Mesendoderm (in vitro differentiated cells): Measurements from ENCODE around the gene DNAH7.

Source experiments
- DNase-seq: peaks from one replicate; pipeline ENCODE4 v3.0.0; 2013
- H2AK5ac ChIP-seq: 2 replicates; pipeline ENCODE4 v1.6.1; 2013; ENCODE audit warnings: low read length, inconsistent platforms
- H2BK120ac ChIP-seq: 2 replicates; pipeline ENCODE4 v1.6.1; 2013; ENCODE audit warnings: low read depth, mild to moderate bottlenecking, low read length, moderate library complexity, mixed read lengths
- H2BK15ac ChIP-seq: replicated peaks from 2 replicates; pipeline ENCODE4 v1.6.1; 2013; ENCODE audit warnings: low read depth, mild to moderate bottlenecking, moderate library complexity
- H2BK5ac ChIP-seq: 2 replicates; pipeline ENCODE4 v1.6.1; 2013; ENCODE audit warnings: low read length, inconsistent platforms
- H3K18ac ChIP-seq: 2 replicates; pipeline ENCODE4 v1.6.1; 2013; ENCODE audit warnings: mild to moderate bottlenecking, low read length, mixed read lengths
- H3K23ac ChIP-seq: one replicate; pipeline ENCODE4 v1.6.1; 2013; ENCODE audit warnings: low read length
- H3K27ac ChIP-seq: 2 replicates; pipeline ENCODE4 v1.5.1; 2013; ENCODE audit warnings: low read depth, mild to moderate bottlenecking, inconsistent platforms, low read length, moderate library complexity
- H3K27me3 ChIP-seq: 2 replicates; pipeline ENCODE4 v1.6.1; 2013; ENCODE audit warnings: low read length, control low read depth, mild to moderate bottlenecking, inconsistent platforms; ENCODE audit not compliant: insufficient read depth, poor library complexity
- H3K36me3 ChIP-seq: 2 replicates; pipeline ENCODE4 v1.6.1; 2013; ENCODE audit warnings: low read length, inconsistent platforms; ENCODE audit not compliant: control insufficient read depth, insufficient read depth
- H3K4ac ChIP-seq: one replicate; pipeline ENCODE4 v1.6.1; 2013; ENCODE audit warnings: low read depth, mild to moderate bottlenecking, low read length, moderate library complexity
- H3K4me1 ChIP-seq: 2 replicates; pipeline ENCODE4 v1.6.1; 2013; ENCODE audit warnings: low read depth, low read length, inconsistent platforms; ENCODE audit not compliant: control insufficient read depth
- H3K4me2 ChIP-seq: 2 replicates; pipeline ENCODE4 v1.6.1; 2013; ENCODE audit warnings: low read length
- H3K4me3 ChIP-seq: 2 replicates; pipeline ENCODE4 v1.5.1; 2013; ENCODE audit warnings: mild to moderate bottlenecking, low read length
- H3K56ac ChIP-seq: one replicate; pipeline ENCODE4 v1.6.1; 2013; ENCODE audit warnings: low read length
- H3K79me1 ChIP-seq: 2 replicates; pipeline ENCODE4 v1.6.1; 2013; ENCODE audit warnings: low read length, inconsistent platforms
- H3K79me2 ChIP-seq: 2 replicates; pipeline ENCODE4 v1.6.1; 2013; ENCODE audit warnings: mild to moderate bottlenecking, low read length; ENCODE audit not compliant: control insufficient read depth, insufficient read depth
- H3K9ac ChIP-seq: 2 replicates; pipeline ENCODE4 v1.6.1; 2013; ENCODE audit warnings: low read length, inconsistent platforms
- H4K5ac ChIP-seq: one replicate; pipeline ENCODE4 v1.6.1; 2013; ENCODE audit warnings: low read length
- H4K8ac ChIP-seq: one replicate; pipeline ENCODE4 v1.6.1; 2013; ENCODE audit warnings: low read depth, mild to moderate bottlenecking, control low read depth, low read length, moderate library complexity
- WGBS: extraction: QIAGEN DNeasy Blood & Tissue Kit; methylation state at CpG from one replicate; pipeline ENCODE4 v1.1.7; 2013; ENCODE audit warnings: low lambda C conversion rate, missing lambda C conversion rate; ENCODE audit not compliant: insufficient coverage; ENCODE audit errors: extremely low coverage; 5-methylcytosine and 5-hydroxymethylcytosine counted together

Gene DNAH7

DNA sequence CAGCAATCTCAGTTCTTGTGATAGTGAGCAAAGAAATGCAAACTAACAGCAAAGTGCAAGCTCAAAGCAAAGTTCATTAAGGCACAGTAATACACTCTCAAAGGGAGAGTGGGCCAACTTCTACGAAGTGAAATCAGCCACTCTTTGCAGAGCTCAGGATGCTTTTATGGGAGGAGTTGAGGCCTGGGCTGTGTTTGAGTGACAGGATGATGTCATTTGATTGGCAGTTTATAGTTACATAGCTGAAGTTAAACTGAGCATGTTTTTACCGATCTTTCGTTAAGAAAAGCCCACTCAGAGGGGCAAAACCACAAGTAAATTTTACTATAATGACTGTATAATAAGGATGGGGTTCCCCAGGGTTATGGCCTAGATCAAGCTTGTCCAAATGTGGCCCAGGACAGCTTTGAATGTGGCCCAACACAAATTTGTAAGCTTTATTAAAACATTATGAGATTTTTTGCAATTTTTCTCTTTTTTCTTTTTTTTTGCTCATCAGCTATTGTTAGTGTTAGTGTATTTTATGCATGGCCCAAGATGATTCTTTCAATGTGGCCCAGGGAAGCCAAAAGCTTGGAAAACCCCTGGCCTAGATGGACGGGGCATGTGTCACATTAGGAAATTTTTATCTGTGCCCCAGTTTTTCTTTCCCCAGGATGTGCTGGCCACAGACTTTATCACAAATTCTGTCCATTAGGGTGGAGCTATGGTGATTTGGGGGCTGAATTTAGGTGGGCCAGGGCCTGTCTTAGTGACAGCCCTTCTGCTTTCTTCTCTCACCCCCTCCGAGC is 8.3 kb upstream of the DNAH7 start:
- H3K4me2 ChIP-seq: no peak overlapping the region
- no peak overlapping the region for H3K4ac ChIP-seq
- no peak overlapping the region for H3K56ac ChIP-seq
- H3K27me3 ChIP-seq: no peaks in the 10 kb centered on the region
- no peak overlapping the region for H2BK5ac ChIP-seq
- no peaks in the 10 kb centered on the region for H3K79me2 ChIP-seq
- no peak overlapping the region for H3K23ac ChIP-seq
- H3K79me1 ChIP-seq: no peaks in the 10 kb centered on the region
- no peak overlapping the region for H2AK5ac ChIP-seq
- no peak overlapping the region for H2BK15ac ChIP-seq
- no peak overlapping the region for H2BK120ac ChIP-seq
- no CpG with 5 or more reads among the region's 5 CpGs for WGBS
- no peak for DNase-seq
- H3K4me1 ChIP-seq: no peaks in the 10 kb centered on the region
- H3K36me3 ChIP-seq: no peaks in the 10 kb centered on the region
- H4K8ac ChIP-seq: no peak overlapping the region
- H3K4me3 ChIP-seq: no peak overlapping the region
- no peak overlapping the region for H3K27ac ChIP-seq
- no peak overlapping the region for H3K9ac ChIP-seq
- H3K18ac ChIP-seq: no peak overlapping the region
- no peak overlapping the region for H4K5ac ChIP-seq

DNA sequence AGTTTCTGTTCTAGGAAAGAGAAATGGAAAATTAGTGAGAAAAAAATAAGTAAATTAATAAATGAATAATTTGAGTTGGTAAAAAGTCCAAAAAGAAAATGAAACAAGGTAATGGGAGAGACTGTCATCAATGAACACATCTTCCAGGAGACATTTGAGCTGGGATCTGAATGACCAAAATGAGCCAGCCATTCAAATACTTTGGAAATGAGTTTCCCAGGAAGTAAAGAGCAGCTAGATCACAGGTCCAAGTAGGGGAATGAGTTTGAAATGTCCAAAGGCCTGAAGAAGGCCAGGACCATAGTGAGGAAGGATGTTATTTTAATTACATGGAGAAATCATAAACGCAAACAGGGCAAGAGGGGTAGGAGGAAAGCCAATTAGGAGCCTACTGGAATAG is 6.6 kb upstream of the DNAH7 start:
- Histone ChIP-seq H3K27ac (no peak overlapping the region), H3K18ac (no peak overlapping the region), H2BK5ac (no peak overlapping the region), H3K9ac (no peak overlapping the region), H2BK120ac (no peak overlapping the region), H3K27me3 (no peaks in the 10 kb centered on the region), H4K5ac (no peak overlapping the region), H3K4me1 (no peaks in the 10 kb centered on the region), H3K4me2 (no peak overlapping the region), H3K36me3 (no peaks in the 10 kb centered on the region), H2AK5ac (no peak overlapping the region), H3K79me2 (no peaks in the 10 kb centered on the region), H3K4me3 (no peak overlapping the region), H3K56ac (no peak overlapping the region), H3K4ac (no peak overlapping the region), H3K23ac (no peak overlapping the region), H2BK15ac (no peak overlapping the region), H4K8ac (no peak overlapping the region), H3K79me1 (no peaks in the 10 kb centered on the region)
- no peak for DNase-seq
- no CpG with 5 or more reads among the region's 1 CpG for WGBS

DNA sequence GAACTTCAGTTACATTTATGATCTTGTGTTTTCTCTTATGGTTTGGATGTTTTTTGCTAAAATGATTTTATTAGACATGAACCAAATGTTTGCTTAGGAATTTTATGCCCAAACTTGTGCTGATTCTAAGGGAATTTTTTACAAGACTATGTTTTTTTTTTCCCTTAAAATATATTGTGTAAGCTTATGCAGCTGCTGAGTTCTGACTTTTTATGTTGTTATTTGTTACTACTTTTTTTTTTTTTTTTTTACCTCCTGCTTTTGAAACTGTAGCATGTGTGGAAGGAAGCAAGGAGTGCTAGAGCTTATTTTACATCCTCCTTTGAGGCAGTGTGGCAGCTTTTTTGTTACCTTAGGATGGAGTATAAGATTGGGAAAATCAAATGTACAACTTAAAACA is 6.0 kb upstream of the DNAH7 start:
- H4K5ac ChIP-seq: no peak overlapping the region
- no peak overlapping the region for H2BK120ac ChIP-seq
- H3K4ac ChIP-seq: no peak overlapping the region
- no peaks in the 10 kb centered on the region for H3K4me1 ChIP-seq
- H3K23ac ChIP-seq: no peak overlapping the region
- H3K56ac ChIP-seq: no peak overlapping the region
- DNase-seq: no peak
- H2BK5ac ChIP-seq: no peak overlapping the region
- H3K4me3 ChIP-seq: no peak overlapping the region
- no peaks in the 10 kb centered on the region for H3K79me1 ChIP-seq
- H3K27me3 ChIP-seq: no peaks in the 10 kb centered on the region
- no peaks in the 10 kb centered on the region for H3K36me3 ChIP-seq
- H2BK15ac ChIP-seq: no peak overlapping the region
- H4K8ac ChIP-seq: no peak overlapping the region
- no peaks in the 10 kb centered on the region for H3K79me2 ChIP-seq
- no peak overlapping the region for H3K9ac ChIP-seq
- H3K4me2 ChIP-seq: no peak overlapping the region
- no peak overlapping the region for H2AK5ac ChIP-seq
- no peak overlapping the region for H3K27ac ChIP-seq
- H3K18ac ChIP-seq: no peak overlapping the region

GRCh38 chr2:196073521-196073920 is 4.9 kb upstream of the DNAH7 start:
- no peak overlapping the region for H3K18ac ChIP-seq
- H3K4me2 ChIP-seq: no peak overlapping the region
- no peaks in the 10 kb centered on the region for H3K36me3 ChIP-seq
- no peak overlapping the region for H2BK15ac ChIP-seq
- H2BK5ac ChIP-seq: no peak overlapping the region
- no peak overlapping the region for H2AK5ac ChIP-seq
- no peak overlapping the region for H3K9ac ChIP-seq
- H3K4ac ChIP-seq: no peak overlapping the region
- no peaks in the 10 kb centered on the region for H3K79me1 ChIP-seq
- H3K4me1 ChIP-seq: no peaks in the 10 kb centered on the region
- no peaks in the 10 kb centered on the region for H3K27me3 ChIP-seq
- H4K5ac ChIP-seq: no peak overlapping the region
- no peak overlapping the region for H3K4me3 ChIP-seq
- no peak overlapping the region for H3K27ac ChIP-seq
- H3K56ac ChIP-seq: no peak overlapping the region
- H4K8ac ChIP-seq: no peak overlapping the region
- no CpG with 5 or more reads among the region's 2 CpGs for WGBS
- H2BK120ac ChIP-seq: no peak overlapping the region
- no peaks in the 10 kb centered on the region for H3K79me2 ChIP-seq
- H3K23ac ChIP-seq: no peak overlapping the region
- no peak for DNase-seq

- no peak overlapping the region for H3K23ac ChIP-seq
- no peak overlapping the region for H3K27ac ChIP-seq
- no peak for DNase-seq
- WGBS: no CpG with 5 or more reads among the region's 3 CpGs
- no peak overlapping the region for H2AK5ac ChIP-seq
- no peak overlapping the region for H3K4me3 ChIP-seq
- no peak overlapping the region for H2BK5ac ChIP-seq
- no peak overlapping the region for H2BK15ac ChIP-seq
- H3K79me2 ChIP-seq: no peaks in the 10 kb centered on the region
- H3K4me1 ChIP-seq: no peaks in the 10 kb centered on the region
- H3K36me3 ChIP-seq: no peaks in the 10 kb centered on the region
- no peak overlapping the region for H3K4ac ChIP-seq
- no peak overlapping the region for H3K4me2 ChIP-seq
- no peaks in the 10 kb centered on the region for H3K27me3 ChIP-seq
- no peak overlapping the region for H3K18ac ChIP-seq
- no peak overlapping the region for H3K9ac ChIP-seq
- no peak overlapping the region for H2BK120ac ChIP-seq
- H3K79me1 ChIP-seq: no peaks in the 10 kb centered on the region
- H4K5ac ChIP-seq: no peak overlapping the region
- no peak overlapping the region for H4K8ac ChIP-seq
- H3K56ac ChIP-seq: no peak overlapping the region
Measured at GRCh38 chr2:196067088-196067382, 1.6 kb downstream of the DNAH7 start.
